Activated CD8-positive, alpha-beta T cell treated with anti-CD3 and anti-CD28 coated beads for 36 hours (primary cell): ENCODE results near the gene ATP4B. TPM values are rescaled to one million over a fixed set of nuclear protein-coding genes. Genes with fewer than 3 reads are reported as not detected.
"Not testable (repeated sequence)": the region's sequence is repeated elsewhere in the genome, so short reads cannot be mapped to it uniquely, and the experiment has no call there.

Experiments
- ATAC-seq: fragments of 200-7000 bp; cut with Tn5 transposase; one replicate; pipeline ENCODE4 v1.10.0; 2021; ENCODE audit warnings: mild to moderate bottlenecking, moderate library complexity
- CTCF ChIA-PET: fragments of 350-600 bp; sonication (Branson Sonifier 250); formaldehyde crosslinking; loops from one replicate; lab custom pipeline; 2021; ENCODE audit warnings: antibody characterized with exemption; lab: Charles Lee
- POLR2A ChIA-PET: fragments of 350-600 bp; sonication (Branson Sonifier 250); formaldehyde crosslinking; loops from one replicate; lab custom pipeline; 2021; ENCODE audit warnings: antibody characterized with exemption; lab: Charles Lee
- DNase-seq: peaks from one replicate; pipeline ENCODE4 v3.0.0-alpha.2; 2020
- H3K27ac Mint-ChIP-seq: one replicate; pipeline ENCODE4 v1.8.0; 2021; ENCODE audit warnings: mild to moderate bottlenecking, mixed read lengths
- H3K27me3 Mint-ChIP-seq: one replicate; pipeline ENCODE4 v1.8.0; 2021; ENCODE audit warnings: mixed read lengths
- H3K36me3 Mint-ChIP-seq: one replicate; pipeline ENCODE4 v1.8.0; 2021; ENCODE audit warnings: low read depth, mixed read lengths
- H3K4me1 Mint-ChIP-seq: one replicate; pipeline ENCODE4 v1.8.0; 2021; ENCODE audit warnings: low read depth, mixed read lengths
- H3K4me3 Mint-ChIP-seq: one replicate; pipeline ENCODE4 v1.8.0; 2021; ENCODE audit warnings: mild to moderate bottlenecking, moderate library complexity, mixed read lengths
- H3K9me3 Mint-ChIP-seq: one replicate; pipeline ENCODE4 v1.8.0; 2021; ENCODE audit warnings: mixed read lengths
- intact Hi-C: fragments of 100-400 bp; cut with micrococcal nuclease; formaldehyde crosslinking; loops from one replicate; pipeline ENCODE4 v1.10.0; 2022
- total RNA-seq, 2 experiments: library from RNA; stranded (reverse); gene quantifications; one replicate each; pipeline ENCODE4 v1.2.3, GENCODE V29; 2021
- TF ChIP-seq, protein P1 (sequence below): fragments of 200-600 bp; IDR thresholded peaks from one replicate; pipeline ENCODE4 v1.8.0; 2022; ENCODE audit warnings: antibody characterized with exemption, mild to moderate bottlenecking

The ATP4B gene
- total RNA-seq, 2 experiments from 2014 or later, result not detected

DNA sequence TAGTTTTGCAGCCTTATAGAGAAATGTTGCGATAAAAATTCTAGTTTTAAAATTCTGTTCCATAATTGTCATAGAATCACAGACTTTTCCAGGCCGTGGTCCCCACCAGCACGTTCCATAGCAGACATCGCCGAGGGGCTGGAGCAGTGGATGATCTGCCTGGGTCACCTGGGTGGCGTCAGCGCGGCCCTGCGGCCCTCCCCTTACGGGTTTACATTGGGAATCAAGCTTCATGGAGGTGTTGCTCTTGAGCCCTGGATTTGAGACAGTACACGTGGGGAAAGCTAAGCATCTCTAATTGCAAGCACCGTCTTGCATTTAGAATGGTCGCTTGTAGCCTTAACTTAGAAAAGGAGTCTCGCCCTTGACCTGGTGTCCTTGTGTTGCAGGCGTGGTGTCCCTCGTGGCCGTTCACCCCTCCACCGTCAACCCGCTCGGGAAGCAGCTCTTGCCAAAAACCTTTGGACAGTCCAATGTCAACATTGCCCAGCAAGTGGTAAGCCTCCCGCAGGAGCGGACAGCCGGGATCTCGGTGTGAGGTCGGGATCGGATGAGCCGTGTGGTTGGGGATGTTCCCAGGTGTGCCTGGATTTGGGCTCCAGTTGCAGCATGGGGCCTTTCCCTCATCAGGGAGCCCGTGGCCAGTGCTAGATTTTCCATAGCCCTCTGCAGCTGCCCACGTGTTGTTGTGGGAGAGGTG, 35.1 kb downstream of the ATP4B start:
- H3K4me1 Mint-ChIP-seq, result no peaks in the 10 kb centered on the region
- DNase-seq (no peak), ATAC-seq (no peak)
- CTCF ChIA-PET, result no interaction called here
- H3K9me3 Mint-ChIP-seq, result no peaks in the 10 kb centered on the region
- no peak overlapping the region for H3K27ac Mint-ChIP-seq
- H3K36me3 Mint-ChIP-seq, result peaks cover 38% of the 10 kb centered on the region
- TF ChIP-seq, protein P1, sequence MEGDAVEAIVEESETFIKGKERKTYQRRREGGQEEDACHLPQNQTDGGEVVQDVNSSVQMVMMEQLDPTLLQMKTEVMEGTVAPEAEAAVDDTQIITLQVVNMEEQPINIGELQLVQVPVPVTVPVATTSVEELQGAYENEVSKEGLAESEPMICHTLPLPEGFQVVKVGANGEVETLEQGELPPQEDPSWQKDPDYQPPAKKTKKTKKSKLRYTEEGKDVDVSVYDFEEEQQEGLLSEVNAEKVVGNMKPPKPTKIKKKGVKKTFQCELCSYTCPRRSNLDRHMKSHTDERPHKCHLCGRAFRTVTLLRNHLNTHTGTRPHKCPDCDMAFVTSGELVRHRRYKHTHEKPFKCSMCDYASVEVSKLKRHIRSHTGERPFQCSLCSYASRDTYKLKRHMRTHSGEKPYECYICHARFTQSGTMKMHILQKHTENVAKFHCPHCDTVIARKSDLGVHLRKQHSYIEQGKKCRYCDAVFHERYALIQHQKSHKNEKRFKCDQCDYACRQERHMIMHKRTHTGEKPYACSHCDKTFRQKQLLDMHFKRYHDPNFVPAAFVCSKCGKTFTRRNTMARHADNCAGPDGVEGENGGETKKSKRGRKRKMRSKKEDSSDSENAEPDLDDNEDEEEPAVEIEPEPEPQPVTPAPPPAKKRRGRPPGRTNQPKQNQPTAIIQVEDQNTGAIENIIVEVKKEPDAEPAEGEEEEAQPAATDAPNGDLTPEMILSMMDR, result no peak
- POLR2A ChIA-PET, result no interaction called here
- intact Hi-C loops, result no loop called here
- no peaks in the 10 kb centered on the region for H3K27me3 Mint-ChIP-seq
- no peak overlapping the region for H3K4me3 Mint-ChIP-seq

DNA sequence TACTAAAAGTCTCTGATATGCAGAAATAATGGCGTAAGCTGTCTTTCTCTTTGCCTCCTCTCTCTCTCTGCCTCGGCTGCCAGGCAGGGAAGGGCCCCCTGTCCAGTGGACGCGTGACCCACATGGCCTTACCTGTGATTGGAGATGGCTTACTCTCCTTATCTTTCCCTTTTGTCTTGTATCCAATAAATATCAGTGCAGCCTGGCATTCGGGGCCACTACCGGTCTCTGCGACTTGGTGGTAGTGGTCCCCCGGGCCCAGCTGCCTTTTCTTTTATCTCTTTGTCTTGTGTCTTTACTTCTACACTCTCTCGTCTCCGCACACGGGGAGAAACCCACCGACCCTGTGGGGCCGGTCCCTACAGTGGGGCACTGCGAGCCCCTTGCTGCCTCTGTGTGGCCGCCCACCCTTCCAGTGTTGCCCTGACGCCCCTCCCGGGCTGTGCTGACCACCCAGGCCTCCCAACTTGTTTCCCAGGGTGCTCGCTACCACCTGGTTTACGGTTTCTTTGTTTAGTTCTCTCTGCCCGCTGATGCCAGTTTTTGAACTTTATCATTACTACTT, 35.9 kb downstream of the ATP4B start:
- H3K9me3 Mint-ChIP-seq, H3K4me3 Mint-ChIP-seq, H3K27ac Mint-ChIP-seq, CTCF ChIA-PET, intact Hi-C loops, ATAC-seq, DNase-seq, POLR2A ChIA-PET, H3K27me3 Mint-ChIP-seq, H3K4me1 Mint-ChIP-seq: not testable (repeated sequence)
- H3K36me3 Mint-ChIP-seq, result peaks cover 35% of the 10 kb centered on the region

DNA sequence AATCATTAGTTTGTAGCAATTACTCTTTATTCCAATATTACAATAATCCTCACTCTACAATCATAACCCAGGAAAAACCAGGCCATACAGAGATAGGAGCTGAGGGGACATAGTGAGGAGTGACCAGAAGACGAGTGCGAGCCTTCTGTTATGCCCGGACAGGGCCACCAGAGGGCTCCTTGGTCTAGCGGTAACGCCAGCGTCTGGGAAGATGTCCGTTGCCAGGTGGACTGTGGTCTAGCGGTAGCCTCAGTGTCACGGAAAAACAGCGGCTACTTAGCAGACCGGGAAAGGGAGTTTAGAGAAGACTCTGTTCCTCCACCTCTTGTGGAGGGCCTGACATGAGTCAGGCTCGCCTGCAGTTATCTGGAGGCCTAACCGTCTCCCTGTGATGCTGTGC, 36.5 kb downstream of the ATP4B start:
- H3K36me3 Mint-ChIP-seq, result peaks cover 29% of the 10 kb centered on the region
- H3K4me1 Mint-ChIP-seq, H3K27ac Mint-ChIP-seq, H3K4me3 Mint-ChIP-seq, H3K9me3 Mint-ChIP-seq, CTCF ChIA-PET, intact Hi-C loops, ATAC-seq, DNase-seq, H3K27me3 Mint-ChIP-seq: not testable (repeated sequence)
- TF ChIP-seq, protein P1, result peak; percentile 19
- POLR2A ChIA-PET, result interaction anchor here (0.8 kb wide), 1 partner anchor 159 kb away, joined by 3 read pairs; no protein-coding TSS in a partner anchor

- ATAC-seq (no peak), DNase-seq (no peak)
- intact Hi-C loops, result no loop called here
- no peaks in the 10 kb centered on the region for H3K9me3 Mint-ChIP-seq
- H3K4me1 Mint-ChIP-seq, result no peaks in the 10 kb centered on the region
- H3K36me3 Mint-ChIP-seq, result peaks cover 26% of the 10 kb centered on the region
- CTCF ChIA-PET, result no interaction called here
- no peaks in the 10 kb centered on the region for H3K27me3 Mint-ChIP-seq
- H3K4me3 Mint-ChIP-seq, result no peak overlapping the region
- no peak overlapping the region for H3K27ac Mint-ChIP-seq
- POLR2A ChIA-PET, result interaction anchor here (0.8 kb wide), 1 partner anchor 159 kb away, joined by 3 read pairs; no protein-coding TSS in a partner anchor
- TF ChIP-seq, protein P1, result no peak
Observed at GRCh38 chr13:113621046-113621445, 37.0 kb downstream of the ATP4B start.

- H3K9me3 Mint-ChIP-seq, result no peaks in the 10 kb centered on the region
- peaks cover 19% of the 10 kb centered on the region for H3K36me3 Mint-ChIP-seq
- ChIA-PET CTCF (no interaction called here), POLR2A (no interaction called here)
- ATAC-seq (no peak), DNase-seq (no peak)
- TF ChIP-seq, protein P1, result no peak
- intact Hi-C loops, result no loop called here
- no peaks in the 10 kb centered on the region for H3K4me1 Mint-ChIP-seq
- H3K27ac Mint-ChIP-seq, result no peak overlapping the region
- no peak overlapping the region for H3K4me3 Mint-ChIP-seq
- H3K27me3 Mint-ChIP-seq, result no peaks in the 10 kb centered on the region
Observed at GRCh38 chr13:113620036-113620796, 37.8 kb downstream of the ATP4B start.
